Activated CD4-positive, alpha-beta T cell treated with anti-CD3 and anti-CD28 coated beads for 36 hours (primary cell): ENCODE results near the gene CRYBB3. TPM values are rescaled to one million over a fixed set of nuclear protein-coding genes. Genes with fewer than 3 reads are reported as not detected.

Source experiments
- ATAC-seq: fragments of 200-7000 bp; cut with Tn5 transposase; one replicate; pipeline ENCODE4 v1.10.0; 2021; ENCODE audit warnings: mild to moderate bottlenecking, moderate library complexity
- CTCF ChIA-PET: fragments of 350-600 bp; sonication (Branson Sonifier 250); formaldehyde crosslinking; loops from one replicate; lab custom pipeline; 2021; ENCODE audit warnings: antibody characterized with exemption; lab: Charles Lee
- POLR2A ChIA-PET: fragments of 350-600 bp; sonication (Branson Sonifier 250); formaldehyde crosslinking; loops from one replicate; lab custom pipeline; 2021; ENCODE audit warnings: antibody characterized with exemption, inconsistent platforms; lab: Charles Lee
- DNase-seq: peaks from one replicate; pipeline ENCODE4 v3.0.0-alpha.2; 2020
- H3K27ac Mint-ChIP-seq: one replicate; pipeline ENCODE4 v1.8.0; 2021; ENCODE audit warnings: mixed read lengths
- H3K27me3 Mint-ChIP-seq: one replicate; pipeline ENCODE4 v1.8.0; 2021; ENCODE audit warnings: mixed read lengths
- H3K36me3 Mint-ChIP-seq: one replicate; pipeline ENCODE4 v1.8.0; 2021; ENCODE audit warnings: low read depth, mixed read lengths
- H3K4me1 Mint-ChIP-seq: one replicate; pipeline ENCODE4 v1.8.0; 2021; ENCODE audit warnings: mixed read lengths
- H3K4me3 Mint-ChIP-seq: one replicate; pipeline ENCODE4 v1.8.0; 2021; ENCODE audit warnings: mild to moderate bottlenecking, moderate library complexity, mixed read lengths
- H3K9me3 Mint-ChIP-seq: one replicate; pipeline ENCODE4 v1.8.0; 2021; ENCODE audit warnings: low read depth, mixed read lengths
- intact Hi-C, 2 experiments: fragments of 100-400 bp; cut with DNase I in 1 of 2; cut with micrococcal nuclease in 1 of 2; formaldehyde crosslinking; loops; one replicate each; pipeline versions ENCODE4 v1.14.2 to v1.15.1; 2022 to 2024; cut with DNase I, micrococcal nuclease
- total RNA-seq, 2 experiments: library from RNA; stranded (reverse); gene quantifications; one replicate each; pipeline ENCODE4 v1.2.3, GENCODE V29; 2021

Gene CRYBB3
- total RNA-seq, 2 experiments from 2014 or later: 0.34 TPM; not detected in 1

DNA sequence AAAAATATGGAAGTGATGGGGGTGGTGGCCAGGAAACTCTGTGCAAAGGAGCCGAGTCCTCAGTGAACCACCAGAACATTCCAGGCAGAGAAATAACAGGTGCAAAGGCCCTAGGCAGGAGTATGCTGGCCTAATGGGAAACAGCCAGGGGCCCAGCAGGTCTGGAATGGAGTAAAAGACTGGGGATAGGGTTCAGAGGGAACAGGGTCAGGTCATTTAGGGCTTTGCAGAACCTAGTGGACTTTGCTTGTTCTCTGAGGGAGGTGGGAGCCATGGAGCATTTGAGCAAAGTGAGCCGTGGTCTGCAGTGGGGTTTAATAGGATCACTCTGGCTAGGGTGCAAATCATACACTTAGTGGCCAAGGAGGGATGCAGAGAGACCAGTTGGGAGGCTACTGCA, 8.7 kb downstream of the CRYBB3 start:
- Mint-ChIP-seq H3K4me3 (no peak overlapping the region), H3K36me3 (no peaks in the 10 kb centered on the region), H3K4me1 (no peaks in the 10 kb centered on the region), H3K27me3 (peaks cover 2% of the 10 kb centered on the region), H3K27ac (no peak overlapping the region), H3K9me3 (no peaks in the 10 kb centered on the region)
- CTCF ChIA-PET: no interaction called here
- no peak for ATAC-seq
- no peak for DNase-seq
- intact Hi-C loops: loop anchor here in 1 of 2 experiments (10.0 kb wide), 1 partner anchor 126 kb away; no protein-coding TSS in a partner anchor
- POLR2A ChIA-PET: no interaction called here

DNA sequence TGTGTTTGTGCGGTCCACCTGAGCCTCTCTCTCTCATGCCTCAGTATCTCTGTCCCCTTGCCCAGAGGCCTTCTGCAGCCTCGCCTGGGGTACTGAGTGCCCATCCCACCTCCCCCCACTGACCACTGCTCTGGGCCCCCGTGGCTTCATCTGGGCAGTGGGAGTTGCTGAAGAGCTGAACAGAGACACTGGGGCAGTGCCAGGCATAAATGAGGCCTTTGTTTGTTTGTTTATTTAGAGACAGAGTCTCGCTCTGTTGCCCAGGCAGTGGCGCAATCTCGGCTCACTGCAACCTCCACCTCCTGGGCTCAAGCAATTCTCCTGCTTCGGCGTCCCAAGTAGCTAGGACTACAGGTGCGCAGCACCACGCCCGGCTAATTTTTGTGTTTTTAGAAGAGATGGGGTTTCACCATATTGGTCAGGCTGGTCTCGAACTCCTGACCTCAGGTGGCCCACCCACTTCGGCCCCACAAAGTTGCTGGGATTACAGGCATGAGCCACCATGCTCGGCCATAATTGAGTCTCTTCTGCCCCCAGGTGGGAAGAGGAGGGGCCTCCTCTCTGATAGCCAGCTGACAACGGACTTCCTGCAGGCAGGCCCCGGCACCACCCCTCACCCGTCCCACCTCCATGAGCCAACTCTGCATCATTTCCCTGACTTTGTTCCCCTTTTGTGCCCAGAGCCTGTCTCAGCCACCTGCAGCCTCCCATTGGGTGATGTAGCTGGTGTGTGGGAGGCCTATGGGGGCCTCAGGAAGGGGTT, 9.3 kb downstream of the CRYBB3 start:
- CTCF ChIA-PET: no interaction called here
- intact Hi-C loops: loop anchor here in 1 of 2 experiments (10.0 kb wide), 1 partner anchor 126 kb away; no protein-coding TSS in a partner anchor
- no peaks in the 10 kb centered on the region for H3K4me1 Mint-ChIP-seq

DNA sequence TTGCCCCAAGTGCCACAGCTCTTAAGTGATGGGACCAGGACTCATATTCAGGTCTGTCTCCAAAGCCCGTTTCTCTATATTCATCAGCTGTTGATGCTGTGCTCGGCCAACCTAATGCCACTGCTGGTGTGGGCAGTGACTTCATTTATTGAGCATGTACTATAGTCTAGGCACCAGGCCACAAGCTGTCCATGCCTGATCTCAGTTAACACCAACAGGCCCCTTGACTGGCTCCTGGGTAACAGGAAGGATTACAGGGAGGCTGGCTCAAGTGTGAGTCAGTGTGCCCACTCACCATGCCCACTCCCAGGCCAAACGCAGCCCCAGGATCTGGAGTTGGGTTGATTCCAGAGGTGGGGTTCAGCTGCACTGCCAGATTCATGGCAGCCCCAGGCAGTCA, 11.1 kb downstream of the CRYBB3 start:
- no peak overlapping the region for H3K4me3 Mint-ChIP-seq
- no peaks in the 10 kb centered on the region for H3K36me3 Mint-ChIP-seq
- ChIA-PET CTCF (interaction anchor here (0.5 to 3.6 kb wide), 4 partner anchors 8 to 154 kb away, joined by 3 to 14 read pairs (median 3); no protein-coding TSS in a partner anchor), POLR2A (no interaction called here)
- H3K27me3 Mint-ChIP-seq: peaks cover 9% of the 10 kb centered on the region
- intact Hi-C loops: no loop called here
- no peak for ATAC-seq
- DNase-seq: no peak
- H3K4me1 Mint-ChIP-seq: no peaks in the 10 kb centered on the region
- H3K27ac Mint-ChIP-seq: no peak overlapping the region
- H3K9me3 Mint-ChIP-seq: no peaks in the 10 kb centered on the region

More for the DNA sequence above, 9.3 kb downstream of the CRYBB3 start:
- H3K27me3 Mint-ChIP-seq: peaks cover 7% of the 10 kb centered on the region
- no peak for ATAC-seq
- POLR2A ChIA-PET: no interaction called here
- H3K27ac Mint-ChIP-seq: no peak overlapping the region
- H3K9me3 Mint-ChIP-seq: no peaks in the 10 kb centered on the region
- no peak for DNase-seq
- H3K36me3 Mint-ChIP-seq: no peaks in the 10 kb centered on the region
- H3K4me3 Mint-ChIP-seq: no peak overlapping the region

DNA sequence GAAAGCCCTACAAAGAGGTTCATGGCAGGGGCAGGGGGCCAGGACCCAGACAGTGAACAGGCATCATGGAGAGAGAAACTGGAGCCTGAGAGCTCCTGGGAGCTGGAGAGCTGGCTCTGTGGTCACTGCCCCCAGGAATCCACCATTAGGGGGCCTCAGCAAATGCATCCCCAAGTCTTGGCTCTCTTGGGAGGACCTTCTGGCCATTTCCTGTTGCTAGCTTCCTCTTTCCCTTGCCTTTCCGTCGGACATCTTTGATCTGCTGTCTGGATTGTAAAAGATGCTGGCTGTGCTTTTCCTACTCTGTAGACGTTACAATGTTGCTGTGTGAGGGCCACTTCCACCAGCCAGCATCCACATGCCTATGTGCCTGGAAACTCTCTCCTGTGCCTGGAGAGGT, 12.7 kb downstream of the CRYBB3 start:
- intact Hi-C loops: no loop called here
- H3K36me3 Mint-ChIP-seq: no peaks in the 10 kb centered on the region
- H3K9me3 Mint-ChIP-seq: no peaks in the 10 kb centered on the region
- POLR2A ChIA-PET: no interaction called here
- no peak for DNase-seq
- no peak for ATAC-seq
- peaks cover 13% of the 10 kb centered on the region for H3K27me3 Mint-ChIP-seq
- CTCF ChIA-PET: interaction anchor here (0.8 to 3.6 kb wide), 3 partner anchors 10 to 455 kb away, joined by 3 to 14 read pairs (median 3); no protein-coding TSS in a partner anchor
- H3K4me3 Mint-ChIP-seq: no peak overlapping the region
- H3K27ac Mint-ChIP-seq: no peak overlapping the region
- H3K4me1 Mint-ChIP-seq: no peaks in the 10 kb centered on the region

DNA sequence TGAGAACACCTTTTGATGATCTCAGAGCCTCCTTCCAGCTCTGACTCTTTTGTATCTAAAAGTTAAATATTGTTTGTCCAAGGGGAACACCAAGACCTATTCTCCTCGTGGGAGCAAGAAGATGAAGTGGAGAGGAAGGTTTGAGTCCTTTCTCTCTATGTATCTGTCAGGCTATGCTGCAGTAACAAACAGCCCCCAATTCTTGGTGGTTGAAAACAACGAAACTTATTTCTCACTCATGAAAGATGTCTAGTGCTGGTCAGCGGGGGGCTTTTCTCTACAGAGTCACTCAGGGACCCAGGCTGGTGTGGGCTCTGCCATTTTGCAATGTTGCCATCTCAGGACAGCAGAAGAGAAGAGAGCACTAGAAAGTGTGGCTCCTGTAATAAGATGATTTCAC, 13.6 kb downstream of the CRYBB3 start:
- H3K9me3 Mint-ChIP-seq: no peaks in the 10 kb centered on the region
- POLR2A ChIA-PET: no interaction called here
- H3K27ac Mint-ChIP-seq: no peak overlapping the region
- H3K4me3 Mint-ChIP-seq: no peak overlapping the region
- H3K27me3 Mint-ChIP-seq: peaks cover 16% of the 10 kb centered on the region
- DNase-seq (no peak), ATAC-seq (no peak)
- H3K4me1 Mint-ChIP-seq: no peaks in the 10 kb centered on the region
- CTCF ChIA-PET: interaction anchor here (0.6 to 3.6 kb wide), 4 partner anchors 11 to 416 kb away, joined by 3 to 14 read pairs (median 4); no protein-coding TSS in a partner anchor
- H3K36me3 Mint-ChIP-seq: no peaks in the 10 kb centered on the region
- intact Hi-C loops: no loop called here

DNA sequence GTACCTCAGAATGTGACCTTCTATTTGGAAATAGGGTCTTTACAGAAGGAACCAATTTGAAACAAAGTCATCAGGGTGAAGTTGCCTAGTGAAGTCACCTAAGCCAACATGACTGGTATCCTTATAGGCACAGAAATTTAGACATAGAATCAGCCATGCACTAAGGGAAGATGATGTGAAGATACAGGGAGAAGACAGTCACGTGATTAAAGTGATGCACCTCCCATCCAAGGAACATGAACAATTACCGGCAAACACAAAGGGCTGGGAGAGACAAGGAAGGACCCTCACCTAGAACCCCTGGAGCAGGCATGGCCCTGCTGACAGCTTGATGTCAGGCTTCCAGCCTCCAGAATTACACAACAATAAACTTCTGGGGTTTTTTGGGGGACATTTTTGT, 16.6 kb downstream of the CRYBB3 start:
- H3K9me3 Mint-ChIP-seq: no peaks in the 10 kb centered on the region
- no peak overlapping the region for H3K4me3 Mint-ChIP-seq
- H3K27me3 Mint-ChIP-seq: peaks cover 16% of the 10 kb centered on the region
- ATAC-seq (no peak), DNase-seq (no peak)
- H3K4me1 Mint-ChIP-seq: no peaks in the 10 kb centered on the region
- ChIA-PET CTCF (interaction anchor here (2.1 kb wide), 1 partner anchor 13 kb away, joined by 9 read pairs; no protein-coding TSS in a partner anchor), POLR2A (no interaction called here)
- H3K27ac Mint-ChIP-seq: no peak overlapping the region
- intact Hi-C loops: no loop called here
- H3K36me3 Mint-ChIP-seq: no peaks in the 10 kb centered on the region

DNA sequence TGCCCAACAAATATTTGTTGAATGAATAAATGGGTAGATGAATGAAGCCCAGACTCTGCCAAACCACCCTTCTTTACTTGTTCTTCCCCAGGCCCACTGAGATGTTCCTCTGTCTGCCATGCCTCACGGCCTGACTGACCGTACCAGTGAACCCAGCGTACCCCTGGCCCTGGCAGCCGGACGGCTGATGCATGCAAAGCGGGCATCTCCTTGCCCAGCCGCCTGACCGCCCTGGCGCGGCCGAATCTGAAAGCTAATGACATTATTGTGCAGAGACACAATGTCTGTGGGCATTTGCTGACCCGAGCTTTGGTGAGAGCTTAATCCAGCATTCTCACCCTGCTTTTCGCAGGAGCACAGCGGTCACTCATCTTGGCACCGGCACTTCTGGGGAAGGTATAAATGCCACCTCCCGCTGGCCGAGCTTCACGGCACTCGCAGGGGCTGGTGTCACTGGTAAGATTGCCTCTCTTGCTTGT, 19.6 kb downstream of the CRYBB3 start, which contains the start of gene CRYBB2:
Gene CRYBB2, plus strand, starts transcription at position 429 of the 479 bp plus-strand sequence. CDS start 1,791 bp downstream, outside the sequence.
- DNase-seq (no peak), ATAC-seq (no peak)
- ChIA-PET CTCF (no interaction called here), POLR2A (no interaction called here)
- H3K27ac Mint-ChIP-seq: no peak within 1 kb of the TSS
- no peak within 1 kb of the TSS for H3K4me3 Mint-ChIP-seq
- intact Hi-C loops: no loop called here
- no peaks in the 10 kb centered on the region for H3K9me3 Mint-ChIP-seq
- H3K27me3 Mint-ChIP-seq: peaks cover 13% of the 10 kb centered on the region
- H3K36me3 Mint-ChIP-seq: no peaks in the 10 kb centered on the region
- H3K4me1 Mint-ChIP-seq: no peaks in the 10 kb centered on the region

DNA sequence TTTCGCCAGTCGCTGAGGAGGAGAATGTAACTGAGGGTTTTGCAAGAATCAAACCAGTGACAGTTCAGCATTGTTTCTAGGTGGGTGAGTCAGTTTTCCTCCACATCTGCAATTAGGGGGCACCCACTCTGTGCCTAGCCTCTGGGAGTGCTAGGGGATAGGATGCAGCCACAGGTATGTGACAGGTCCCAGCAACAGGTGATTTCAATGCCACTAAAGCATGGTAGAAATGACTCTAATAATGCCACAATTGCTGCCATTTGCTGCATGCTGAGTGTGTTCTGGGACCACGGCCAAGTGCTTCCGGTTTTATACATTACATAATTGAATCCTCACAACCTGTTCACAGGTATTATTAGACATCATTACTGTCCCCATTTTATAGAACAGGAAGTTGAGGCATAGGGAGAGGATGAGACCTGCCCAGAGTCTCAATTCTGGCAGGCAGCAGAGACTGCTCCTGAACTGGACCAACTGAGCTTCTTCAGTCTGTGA, 20.3 kb downstream of the CRYBB3 start:
- CTCF ChIA-PET: interaction anchor here (1.0 kb wide), 1 partner anchor 18 kb away, joined by 3 read pairs; no protein-coding TSS in a partner anchor
- intact Hi-C loops: no loop called here
- no peaks in the 10 kb centered on the region for H3K36me3 Mint-ChIP-seq
- H3K4me1 Mint-ChIP-seq: no peaks in the 10 kb centered on the region
- POLR2A ChIA-PET: no interaction called here
- no peaks in the 10 kb centered on the region for H3K9me3 Mint-ChIP-seq
- DNase-seq (no peak), ATAC-seq (no peak)
- H3K27ac Mint-ChIP-seq: no peak overlapping the region
- H3K4me3 Mint-ChIP-seq: no peak overlapping the region
- H3K27me3 Mint-ChIP-seq: peaks cover 13% of the 10 kb centered on the region

DNA sequence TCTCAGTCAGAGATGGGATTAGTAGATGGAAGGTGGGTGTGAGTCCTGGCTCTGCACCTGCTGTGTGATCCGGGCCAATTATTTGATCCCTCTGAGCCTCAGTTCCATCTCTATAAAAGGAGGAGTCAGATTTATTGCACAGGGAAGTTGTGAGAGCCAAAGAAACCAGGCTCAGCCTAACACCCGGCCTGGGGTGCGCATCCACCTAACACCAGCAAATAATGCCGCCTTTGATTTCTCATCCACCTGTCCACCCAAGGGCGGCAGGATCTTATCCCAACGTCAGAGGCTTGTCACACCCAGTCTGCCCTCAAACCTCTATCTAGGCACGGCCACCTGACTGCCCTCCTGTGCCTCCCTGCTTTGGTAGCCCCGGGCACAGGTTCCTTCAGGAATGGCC, 22.1 kb downstream of the CRYBB3 start:
- Mint-ChIP-seq H3K27me3 (peaks cover 8% of the 10 kb centered on the region), H3K4me1 (no peaks in the 10 kb centered on the region), H3K36me3 (no peaks in the 10 kb centered on the region), H3K9me3 (no peaks in the 10 kb centered on the region), H3K4me3 (no peak overlapping the region), H3K27ac (no peak overlapping the region)
- no peak for DNase-seq
- intact Hi-C loops: no loop called here
- CTCF ChIA-PET: no interaction called here
- POLR2A ChIA-PET: no interaction called here
- ATAC-seq: no peak

DNA sequence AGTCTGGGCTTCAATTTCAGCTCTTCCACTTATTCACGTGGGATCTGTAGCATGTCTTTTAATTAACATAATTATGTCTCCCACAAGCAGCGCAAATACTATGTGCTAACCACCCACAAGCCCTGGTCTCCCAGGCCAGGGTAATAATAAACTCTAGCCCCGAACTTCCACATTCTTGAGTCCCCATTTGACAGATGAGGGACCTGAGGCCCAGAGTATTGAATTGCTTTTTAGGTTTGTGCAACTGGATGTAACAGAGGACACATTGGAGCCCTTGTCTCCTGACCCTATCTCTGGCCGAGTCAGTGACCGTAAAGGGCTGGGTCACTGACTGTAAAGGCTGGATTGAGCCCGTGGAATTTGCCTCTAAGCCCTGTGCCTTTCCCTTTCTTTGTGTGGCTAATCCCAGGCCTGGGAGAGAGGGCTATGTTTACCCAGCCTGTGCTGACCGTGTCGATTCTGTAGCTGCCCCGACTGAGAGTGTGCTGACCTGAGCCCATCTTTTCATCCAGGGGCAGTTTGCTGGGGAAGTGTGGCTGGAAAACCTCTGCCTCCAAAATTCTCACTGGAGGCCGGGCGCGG, 23.7 kb downstream of the CRYBB3 start:
- Mint-ChIP-seq H3K27ac (no peak overlapping the region), H3K9me3 (no peaks in the 10 kb centered on the region), H3K27me3 (peaks cover 4% of the 10 kb centered on the region), H3K36me3 (no peaks in the 10 kb centered on the region), H3K4me1 (no peaks in the 10 kb centered on the region), H3K4me3 (no peak overlapping the region)
- ChIA-PET POLR2A (interaction anchor here (0.6 kb wide), 1 partner anchor 17 kb away, joined by 3 read pairs; no protein-coding TSS in a partner anchor), CTCF (no interaction called here)
- DNase-seq (no peak), ATAC-seq (no peak)
- intact Hi-C loops: no loop called here

DNA sequence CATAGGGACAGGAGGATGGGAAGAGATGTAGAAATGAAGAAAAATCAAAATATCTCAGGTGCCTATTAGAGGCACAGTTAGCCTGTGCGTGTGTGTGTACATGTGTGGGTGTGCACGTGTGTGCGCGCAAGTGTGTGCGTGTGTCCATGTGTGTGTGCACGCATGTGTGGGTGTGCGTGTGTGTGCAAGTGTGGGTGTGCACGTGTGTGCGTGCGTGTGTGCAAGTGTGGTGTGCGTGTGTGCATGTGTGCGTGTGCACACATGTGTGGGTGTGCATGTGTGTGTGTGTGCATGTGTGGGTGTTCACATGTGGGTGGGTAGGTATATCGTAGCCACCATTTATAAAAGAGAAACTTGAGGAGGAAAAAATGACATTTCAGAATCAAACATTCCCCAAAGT, 29.2 kb downstream of the CRYBB3 start:
- H3K4me1 Mint-ChIP-seq: no peaks in the 10 kb centered on the region
- CTCF ChIA-PET: no interaction called here
- intact Hi-C loops: no loop called here
- no peaks in the 10 kb centered on the region for H3K36me3 Mint-ChIP-seq
- no peak overlapping the region for H3K27ac Mint-ChIP-seq
- no peaks in the 10 kb centered on the region for H3K9me3 Mint-ChIP-seq
- H3K4me3 Mint-ChIP-seq: no peak overlapping the region
- ATAC-seq (no peak), DNase-seq (no peak)
- POLR2A ChIA-PET: no interaction called here
- H3K27me3 Mint-ChIP-seq: peaks cover 19% of the 10 kb centered on the region
